ENCODE results near the gene IRX4.

DNA sequence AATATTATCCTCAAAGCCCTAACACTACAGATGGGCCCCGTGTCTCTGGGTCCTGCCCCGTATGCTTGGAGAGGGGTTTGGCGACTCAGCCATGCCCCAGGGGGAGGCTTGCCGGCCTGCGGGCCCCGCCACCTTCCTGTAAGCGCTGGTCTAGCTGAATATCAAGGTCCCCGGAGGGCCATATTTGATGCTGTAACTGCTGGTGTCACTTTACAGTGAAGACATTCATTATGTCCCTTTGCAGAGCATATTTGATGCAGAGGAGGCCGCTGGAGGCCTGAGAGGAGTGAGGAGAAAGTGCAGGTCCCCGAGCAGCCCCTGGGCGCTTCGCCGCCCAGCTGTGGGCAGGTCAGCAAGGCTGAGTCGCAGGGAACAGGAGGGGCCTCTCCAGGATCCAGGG is 16.8 kb downstream of the IRX4 start:
- TF ChIP-seq ZNF114 (CRISPR knock-in tag; IDR thresholded peaks at IDR 0.05) (no peak), EZH2phosphoT487 (IDR thresholded peaks at IDR 0.05; ENCODE audit: unreplicated experiment) (no peak), EZH2 (IDR thresholded peaks at IDR 0.05; ENCODE audit: low read depth, unreplicated experiment) (no peak), POLR2AphosphoS5 (IDR thresholded peaks at IDR 0.05; ENCODE audit: low read depth) (no peak), JUNB (IDR thresholded peaks at IDR 0.05; ENCODE audit: unreplicated experiment) (no peak)
- TF ChIP-seq, protein P1, sequence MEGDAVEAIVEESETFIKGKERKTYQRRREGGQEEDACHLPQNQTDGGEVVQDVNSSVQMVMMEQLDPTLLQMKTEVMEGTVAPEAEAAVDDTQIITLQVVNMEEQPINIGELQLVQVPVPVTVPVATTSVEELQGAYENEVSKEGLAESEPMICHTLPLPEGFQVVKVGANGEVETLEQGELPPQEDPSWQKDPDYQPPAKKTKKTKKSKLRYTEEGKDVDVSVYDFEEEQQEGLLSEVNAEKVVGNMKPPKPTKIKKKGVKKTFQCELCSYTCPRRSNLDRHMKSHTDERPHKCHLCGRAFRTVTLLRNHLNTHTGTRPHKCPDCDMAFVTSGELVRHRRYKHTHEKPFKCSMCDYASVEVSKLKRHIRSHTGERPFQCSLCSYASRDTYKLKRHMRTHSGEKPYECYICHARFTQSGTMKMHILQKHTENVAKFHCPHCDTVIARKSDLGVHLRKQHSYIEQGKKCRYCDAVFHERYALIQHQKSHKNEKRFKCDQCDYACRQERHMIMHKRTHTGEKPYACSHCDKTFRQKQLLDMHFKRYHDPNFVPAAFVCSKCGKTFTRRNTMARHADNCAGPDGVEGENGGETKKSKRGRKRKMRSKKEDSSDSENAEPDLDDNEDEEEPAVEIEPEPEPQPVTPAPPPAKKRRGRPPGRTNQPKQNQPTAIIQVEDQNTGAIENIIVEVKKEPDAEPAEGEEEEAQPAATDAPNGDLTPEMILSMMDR (conservative IDR thresholded peaks at IDR 0.05; ENCODE audit: low read depth in 2 of 2) = no peak
- TF ChIP-seq, protein P2, sequence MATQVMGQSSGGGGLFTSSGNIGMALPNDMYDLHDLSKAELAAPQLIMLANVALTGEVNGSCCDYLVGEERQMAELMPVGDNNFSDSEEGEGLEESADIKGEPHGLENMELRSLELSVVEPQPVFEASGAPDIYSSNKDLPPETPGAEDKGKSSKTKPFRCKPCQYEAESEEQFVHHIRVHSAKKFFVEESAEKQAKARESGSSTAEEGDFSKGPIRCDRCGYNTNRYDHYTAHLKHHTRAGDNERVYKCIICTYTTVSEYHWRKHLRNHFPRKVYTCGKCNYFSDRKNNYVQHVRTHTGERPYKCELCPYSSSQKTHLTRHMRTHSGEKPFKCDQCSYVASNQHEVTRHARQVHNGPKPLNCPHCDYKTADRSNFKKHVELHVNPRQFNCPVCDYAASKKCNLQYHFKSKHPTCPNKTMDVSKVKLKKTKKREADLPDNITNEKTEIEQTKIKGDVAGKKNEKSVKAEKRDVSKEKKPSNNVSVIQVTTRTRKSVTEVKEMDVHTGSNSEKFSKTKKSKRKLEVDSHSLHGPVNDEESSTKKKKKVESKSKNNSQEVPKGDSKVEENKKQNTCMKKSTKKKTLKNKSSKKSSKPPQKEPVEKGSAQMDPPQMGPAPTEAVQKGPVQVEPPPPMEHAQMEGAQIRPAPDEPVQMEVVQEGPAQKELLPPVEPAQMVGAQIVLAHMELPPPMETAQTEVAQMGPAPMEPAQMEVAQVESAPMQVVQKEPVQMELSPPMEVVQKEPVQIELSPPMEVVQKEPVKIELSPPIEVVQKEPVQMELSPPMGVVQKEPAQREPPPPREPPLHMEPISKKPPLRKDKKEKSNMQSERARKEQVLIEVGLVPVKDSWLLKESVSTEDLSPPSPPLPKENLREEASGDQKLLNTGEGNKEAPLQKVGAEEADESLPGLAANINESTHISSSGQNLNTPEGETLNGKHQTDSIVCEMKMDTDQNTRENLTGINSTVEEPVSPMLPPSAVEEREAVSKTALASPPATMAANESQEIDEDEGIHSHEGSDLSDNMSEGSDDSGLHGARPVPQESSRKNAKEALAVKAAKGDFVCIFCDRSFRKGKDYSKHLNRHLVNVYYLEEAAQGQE (IDR thresholded peaks at IDR 0.05; ENCODE audit: unreplicated experiment) = no peak
- TF ChIP-seq, protein P3, sequence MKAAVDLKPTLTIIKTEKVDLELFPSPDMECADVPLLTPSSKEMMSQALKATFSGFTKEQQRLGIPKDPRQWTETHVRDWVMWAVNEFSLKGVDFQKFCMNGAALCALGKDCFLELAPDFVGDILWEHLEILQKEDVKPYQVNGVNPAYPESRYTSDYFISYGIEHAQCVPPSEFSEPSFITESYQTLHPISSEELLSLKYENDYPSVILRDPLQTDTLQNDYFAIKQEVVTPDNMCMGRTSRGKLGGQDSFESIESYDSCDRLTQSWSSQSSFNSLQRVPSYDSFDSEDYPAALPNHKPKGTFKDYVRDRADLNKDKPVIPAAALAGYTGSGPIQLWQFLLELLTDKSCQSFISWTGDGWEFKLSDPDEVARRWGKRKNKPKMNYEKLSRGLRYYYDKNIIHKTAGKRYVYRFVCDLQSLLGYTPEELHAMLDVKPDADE (IDR thresholded peaks at IDR 0.05) = no peak

Data from GM23338 (cell line).